ENCODE results near the gene CCL11. TPM values are rescaled to one million over a fixed set of nuclear protein-coding genes. Genes with fewer than 3 reads are reported as not detected.

Gene CCL11
- total RNA-seq, 1 experiment from 2014 or later: not detected

GRCh38 chr17:34303606-34304005 lies 18.1 kb downstream of the CCL11 start:
- TF ChIP-seq, protein P1, sequence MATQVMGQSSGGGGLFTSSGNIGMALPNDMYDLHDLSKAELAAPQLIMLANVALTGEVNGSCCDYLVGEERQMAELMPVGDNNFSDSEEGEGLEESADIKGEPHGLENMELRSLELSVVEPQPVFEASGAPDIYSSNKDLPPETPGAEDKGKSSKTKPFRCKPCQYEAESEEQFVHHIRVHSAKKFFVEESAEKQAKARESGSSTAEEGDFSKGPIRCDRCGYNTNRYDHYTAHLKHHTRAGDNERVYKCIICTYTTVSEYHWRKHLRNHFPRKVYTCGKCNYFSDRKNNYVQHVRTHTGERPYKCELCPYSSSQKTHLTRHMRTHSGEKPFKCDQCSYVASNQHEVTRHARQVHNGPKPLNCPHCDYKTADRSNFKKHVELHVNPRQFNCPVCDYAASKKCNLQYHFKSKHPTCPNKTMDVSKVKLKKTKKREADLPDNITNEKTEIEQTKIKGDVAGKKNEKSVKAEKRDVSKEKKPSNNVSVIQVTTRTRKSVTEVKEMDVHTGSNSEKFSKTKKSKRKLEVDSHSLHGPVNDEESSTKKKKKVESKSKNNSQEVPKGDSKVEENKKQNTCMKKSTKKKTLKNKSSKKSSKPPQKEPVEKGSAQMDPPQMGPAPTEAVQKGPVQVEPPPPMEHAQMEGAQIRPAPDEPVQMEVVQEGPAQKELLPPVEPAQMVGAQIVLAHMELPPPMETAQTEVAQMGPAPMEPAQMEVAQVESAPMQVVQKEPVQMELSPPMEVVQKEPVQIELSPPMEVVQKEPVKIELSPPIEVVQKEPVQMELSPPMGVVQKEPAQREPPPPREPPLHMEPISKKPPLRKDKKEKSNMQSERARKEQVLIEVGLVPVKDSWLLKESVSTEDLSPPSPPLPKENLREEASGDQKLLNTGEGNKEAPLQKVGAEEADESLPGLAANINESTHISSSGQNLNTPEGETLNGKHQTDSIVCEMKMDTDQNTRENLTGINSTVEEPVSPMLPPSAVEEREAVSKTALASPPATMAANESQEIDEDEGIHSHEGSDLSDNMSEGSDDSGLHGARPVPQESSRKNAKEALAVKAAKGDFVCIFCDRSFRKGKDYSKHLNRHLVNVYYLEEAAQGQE (IDR thresholded peaks at IDR 0.05; ENCODE audit: insufficient read depth in 1 of 2, low read depth in 2 of 2, low read length in 1 of 2): no peak
- TF ChIP-seq, protein P2, sequence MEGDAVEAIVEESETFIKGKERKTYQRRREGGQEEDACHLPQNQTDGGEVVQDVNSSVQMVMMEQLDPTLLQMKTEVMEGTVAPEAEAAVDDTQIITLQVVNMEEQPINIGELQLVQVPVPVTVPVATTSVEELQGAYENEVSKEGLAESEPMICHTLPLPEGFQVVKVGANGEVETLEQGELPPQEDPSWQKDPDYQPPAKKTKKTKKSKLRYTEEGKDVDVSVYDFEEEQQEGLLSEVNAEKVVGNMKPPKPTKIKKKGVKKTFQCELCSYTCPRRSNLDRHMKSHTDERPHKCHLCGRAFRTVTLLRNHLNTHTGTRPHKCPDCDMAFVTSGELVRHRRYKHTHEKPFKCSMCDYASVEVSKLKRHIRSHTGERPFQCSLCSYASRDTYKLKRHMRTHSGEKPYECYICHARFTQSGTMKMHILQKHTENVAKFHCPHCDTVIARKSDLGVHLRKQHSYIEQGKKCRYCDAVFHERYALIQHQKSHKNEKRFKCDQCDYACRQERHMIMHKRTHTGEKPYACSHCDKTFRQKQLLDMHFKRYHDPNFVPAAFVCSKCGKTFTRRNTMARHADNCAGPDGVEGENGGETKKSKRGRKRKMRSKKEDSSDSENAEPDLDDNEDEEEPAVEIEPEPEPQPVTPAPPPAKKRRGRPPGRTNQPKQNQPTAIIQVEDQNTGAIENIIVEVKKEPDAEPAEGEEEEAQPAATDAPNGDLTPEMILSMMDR (IDR thresholded peaks at IDR 0.05): no peak
- TF ChIP-seq POLR2AphosphoS5 (IDR thresholded peaks at IDR 0.05; ENCODE audit: low read depth, low read length): no peak
- no peak for TF ChIP-seq TCF7L2 (IDR thresholded peaks at IDR 0.05; ENCODE audit: low read depth, low read length)
- no TSS peak for BruUV-seq (replicated peaks)
- Histone ChIP-seq H3K4me3 (ENCODE audit: low read depth in 2 of 2, low read length in 2 of 2) (no peak overlapping the region), H3K27ac (ENCODE audit: low read length) (no peak overlapping the region), H3K27me3 (ENCODE audit: control insufficient read depth, insufficient read depth, low read length) (no peaks in the 10 kb centered on the region; the same call in 1 of the 2 replicates), H3K9me3 (ENCODE audit: control insufficient read depth, insufficient read depth, low read depth, low read length) (no peaks in the 10 kb centered on the region), H3K36me3 (ENCODE audit: control insufficient read depth, insufficient read depth, low read length) (no peaks in the 10 kb centered on the region), H3K4me1 (ENCODE audit: control insufficient read depth, insufficient read depth, low read length) (no peaks in the 10 kb centered on the region)
- ChIA-PET POLR2A (no interaction called here), CTCF (no interaction called here)
- intact Hi-C loops (cut with micrococcal nuclease; ENCODE audit: unreplicated experiment): loop anchor here (10.0 kb wide), 1 partner anchor 99 kb away; no protein-coding TSS in a partner anchor
- no peak for DNase-seq (ENCODE audit: low read depth, low spot score)
- ATAC-seq: no peak
- in situ Hi-C loops (cut with HindIII; ENCODE audit: low pct_unique_long_range_greater_than_20kb, low sequenced_read_pairs): no loop called here

DNA sequence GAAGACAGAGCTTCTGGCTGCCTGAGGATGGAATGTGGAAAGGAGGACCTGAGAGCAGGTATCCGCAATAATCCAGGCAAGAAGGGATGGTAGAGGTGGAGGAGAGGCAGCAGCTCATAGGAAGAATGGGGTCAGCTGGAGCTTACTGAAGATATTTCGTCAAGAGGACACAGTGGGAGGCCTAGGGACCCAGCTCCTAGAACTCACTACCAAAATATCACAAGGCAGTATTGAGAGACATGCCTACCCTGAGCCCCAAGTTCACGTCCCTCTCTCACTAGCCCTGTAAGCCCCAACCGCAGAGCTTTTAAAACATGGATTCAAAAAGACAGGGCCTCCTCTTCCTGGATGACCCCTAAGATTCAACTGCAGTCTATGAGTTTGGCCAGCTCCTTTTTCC lies 19.5 kb downstream of the CCL11 start:
- intact Hi-C loops (cut with micrococcal nuclease; ENCODE audit: unreplicated experiment): loop anchor here (10.0 kb wide), 1 partner anchor 100 kb away; no protein-coding TSS in a partner anchor
- no peaks in the 10 kb centered on the region for H3K36me3 ChIP-seq (ENCODE audit: control insufficient read depth, insufficient read depth, low read length)
- DNase-seq (ENCODE audit: low read depth, low spot score): no peak
- no peaks in the 10 kb centered on the region; the same call in 1 of the 2 replicates for H3K27me3 ChIP-seq (ENCODE audit: control insufficient read depth, insufficient read depth, low read length)
- ATAC-seq: no peak
- ChIA-PET POLR2A (no interaction called here), CTCF (no interaction called here)
- H3K9me3 ChIP-seq (ENCODE audit: control insufficient read depth, insufficient read depth, low read depth, low read length): no peaks in the 10 kb centered on the region
- TF ChIP-seq POLR2AphosphoS5 (IDR thresholded peaks at IDR 0.05; ENCODE audit: low read depth, low read length): no peak
- in situ Hi-C loops (cut with HindIII; ENCODE audit: low pct_unique_long_range_greater_than_20kb, low sequenced_read_pairs): no loop called here
- no peak overlapping the region for H3K4me3 ChIP-seq (ENCODE audit: low read depth in 2 of 2, low read length in 2 of 2)
- BruUV-seq (replicated peaks): no TSS peak
- H3K27ac ChIP-seq (ENCODE audit: low read length): no peak overlapping the region
- no peaks in the 10 kb centered on the region for H3K4me1 ChIP-seq (ENCODE audit: control insufficient read depth, insufficient read depth, low read length)

DNA sequence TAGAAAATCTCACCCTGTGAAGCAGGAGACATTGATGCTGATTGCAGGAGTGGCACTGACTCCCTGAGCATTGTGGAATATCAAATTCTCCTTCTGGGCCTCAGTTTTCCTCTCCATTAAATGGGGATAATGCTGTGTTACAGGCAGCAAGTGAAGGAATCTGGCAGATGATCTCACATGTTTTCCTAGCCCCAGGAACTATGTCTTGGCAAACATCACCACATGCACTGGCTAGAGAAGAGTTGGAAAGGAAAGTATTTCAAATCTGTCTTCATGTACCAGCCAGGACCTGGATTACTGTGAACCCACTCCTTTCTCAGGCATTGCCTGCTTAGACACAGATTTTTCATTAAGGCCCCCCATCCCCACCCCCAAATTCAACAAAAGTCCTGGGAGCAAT lies 20.1 kb downstream of the CCL11 start:
- DNase-seq (ENCODE audit: low read depth, low spot score): no peak
- H3K4me1 ChIP-seq (ENCODE audit: control insufficient read depth, insufficient read depth, low read length): no peaks in the 10 kb centered on the region
- no peak overlapping the region for H3K4me3 ChIP-seq (ENCODE audit: low read depth in 2 of 2, low read length in 2 of 2)
- TF ChIP-seq TCF7L2 (IDR thresholded peaks at IDR 0.05; ENCODE audit: low read depth, low read length) (no peak), SIN3A (IDR thresholded peaks at IDR 0.05; ENCODE audit: borderline replicate concordance, insufficient read depth, low read depth, low read length) (no peak), POLR2AphosphoS5 (IDR thresholded peaks at IDR 0.05; ENCODE audit: low read depth, low read length) (no peak)
- TF ChIP-seq, protein P2 (IDR thresholded peaks at IDR 0.05): no peak
- TF ChIP-seq, protein P1 (IDR thresholded peaks at IDR 0.05; ENCODE audit: insufficient read depth in 1 of 2, low read depth in 2 of 2, low read length in 1 of 2): no peak
- no peaks in the 10 kb centered on the region for H3K9me3 ChIP-seq (ENCODE audit: control insufficient read depth, insufficient read depth, low read depth, low read length)
- no peaks in the 10 kb centered on the region for H3K36me3 ChIP-seq (ENCODE audit: control insufficient read depth, insufficient read depth, low read length)
- H3K27ac ChIP-seq (ENCODE audit: low read length): no peak overlapping the region
- intact Hi-C loops (cut with micrococcal nuclease; ENCODE audit: unreplicated experiment): loop anchor here (10.0 kb wide), 1 partner anchor 101 kb away; no protein-coding TSS in a partner anchor
- H3K27me3 ChIP-seq (ENCODE audit: control insufficient read depth, insufficient read depth, low read length): no peaks in the 10 kb centered on the region
- ChIA-PET CTCF (interaction anchor here (0.6 to 1.4 kb wide), 2 partner anchors 50 to 105 kb away, joined by 3 to 10 read pairs; no protein-coding TSS in a partner anchor), POLR2A (no interaction called here)
- no TSS peak for BruUV-seq (replicated peaks)
- in situ Hi-C loops (cut with HindIII; ENCODE audit: low pct_unique_long_range_greater_than_20kb, low sequenced_read_pairs): no loop called here
- no peak for ATAC-seq

Measured in Panc1 (cell line).